ENCODE results near the gene ZNF474.

DNA sequence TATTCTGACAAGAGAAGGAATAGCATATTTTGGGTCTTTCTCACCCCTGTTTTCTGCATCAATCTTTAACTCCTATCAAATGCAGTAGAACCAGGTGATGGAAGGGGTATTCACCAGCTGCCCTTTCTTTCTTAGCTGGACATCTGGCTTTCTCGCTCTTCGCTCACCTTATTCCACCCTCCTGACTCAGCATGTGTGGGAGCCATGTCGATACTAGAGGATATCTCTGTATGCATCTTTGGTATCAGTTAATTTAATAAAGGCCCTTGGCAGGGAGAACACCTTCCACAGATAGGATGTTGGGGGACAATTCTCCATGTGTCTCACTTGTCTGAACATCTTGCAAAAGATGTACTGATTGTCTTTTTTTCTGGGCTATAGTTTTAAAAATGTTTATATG lies 71.5 kb downstream of the ZNF474 start:
- TF ChIP-seq CTCF (IDR thresholded peaks at IDR 0.05; ENCODE audit: insufficient read depth, low read length) (no peak), REST (IDR thresholded peaks at IDR 0.05; ENCODE audit: insufficient replicate concordance, low read depth) (no peak), SPI1 (IDR thresholded peaks at IDR 0.05; ENCODE audit: borderline replicate concordance, low read depth) (no peak), POLR2AphosphoS5 (IDR thresholded peaks at IDR 0.05; ENCODE audit: low read depth) (no peak), GABPA (IDR thresholded peaks at IDR 0.05; ENCODE audit: low read depth) (no peak)
